Ramos (cell line): ENCODE results near the gene MTCL1.

Source experiments
- in situ Hi-C: fragments of 300-500 bp; cut with MboI; formaldehyde crosslinking; loops from one replicate; pipeline ENCODE4 v1.14.3; 2022; ENCODE audit warnings: low sequenced_read_pairs; ENCODE audit not compliant: unreplicated experiment

The MTCL1 gene

GRCh38 chr18:8802017-8802672, 96.8 kb downstream of the MTCL1 start:
- in situ Hi-C loops: no loop called here

- in situ Hi-C loops: no loop called here
Observed at GRCh38 chr18:8803063-8803795, 97.9 kb downstream of the MTCL1 start.

GRCh38 chr18:8803957-8804356, 98.6 kb downstream of the MTCL1 start:
- in situ Hi-C loops: no loop called here

GRCh38 chr18:8805552-8805951, 100.2 kb downstream of the MTCL1 start:
- in situ Hi-C loops: no loop called here

GRCh38 chr18:8806100-8806797, 100.9 kb downstream of the MTCL1 start:
- in situ Hi-C loops: no loop called here

GRCh38 chr18:8806798-8807487, 101.6 kb downstream of the MTCL1 start:
- in situ Hi-C loops: no loop called here

GRCh38 chr18:8807488-8807805, 102.1 kb downstream of the MTCL1 start:
- in situ Hi-C loops: no loop called here

- in situ Hi-C loops: no loop called here
Observed at GRCh38 chr18:8808001-8808400, 102.6 kb downstream of the MTCL1 start.

GRCh38 chr18:8809514-8809913, 104.2 kb downstream of the MTCL1 start:
- in situ Hi-C loops: no loop called here

- in situ Hi-C loops: no loop called here
Observed at GRCh38 chr18:8810157-8810556, 104.8 kb downstream of the MTCL1 start.

- in situ Hi-C loops: no loop called here
Observed at GRCh38 chr18:8811115-8811514, 105.8 kb downstream of the MTCL1 start.

- in situ Hi-C loops: no loop called here
Observed at GRCh38 chr18:8812631-8813030, 107.3 kb downstream of the MTCL1 start.

GRCh38 chr18:8813611-8814010, 108.3 kb downstream of the MTCL1 start:
- in situ Hi-C loops: no loop called here

- in situ Hi-C loops: no loop called here
Observed at GRCh38 chr18:8814206-8814605, 108.8 kb downstream of the MTCL1 start.

- in situ Hi-C loops: no loop called here
Observed at GRCh38 chr18:8816220-8816619, 110.9 kb downstream of the MTCL1 start.

GRCh38 chr18:8816816-8817215, 111.5 kb downstream of the MTCL1 start:
- in situ Hi-C loops: no loop called here

- in situ Hi-C loops: no loop called here
Observed at GRCh38 chr18:8818982-8819381, 113.6 kb downstream of the MTCL1 start.

- in situ Hi-C loops: no loop called here
Observed at GRCh38 chr18:8820396-8821082, 115.2 kb downstream of the MTCL1 start.

GRCh38 chr18:8821083-8821465, 115.7 kb downstream of the MTCL1 start:
- in situ Hi-C loops: no loop called here

- in situ Hi-C loops: no loop called here
Observed at GRCh38 chr18:8821531-8821930, 116.2 kb downstream of the MTCL1 start.
